H9 (cell line): ENCODE results near the gene NCKAP5. TPM values are rescaled to one million over a fixed set of nuclear protein-coding genes. Genes with fewer than 3 reads are reported as not detected.

ENCODE experiments used
- DNase-seq: peaks from one replicate; pipeline ENCODE4 v3.0.0-alpha.2; 2017
- H2AFZ ChIP-seq: one replicate; pipeline ENCODE4 v1.6.1; 2013; ENCODE audit warnings: mild to moderate bottlenecking, low read length, control low read depth, moderate library complexity
- H2AK5ac ChIP-seq: 2 replicates; pipeline ENCODE4 v1.6.1; 2013; ENCODE audit warnings: low read length, control low read depth, mixed read lengths; ENCODE audit not compliant: insufficient read length
- H2BK120ac ChIP-seq: one replicate; pipeline ENCODE4 v1.6.1; 2013; ENCODE audit warnings: low read depth, mild to moderate bottlenecking, low read length, control low read depth, inconsistent platforms; ENCODE audit not compliant: poor library complexity, severe bottlenecking
- H2BK12ac ChIP-seq: 2 replicates; pipeline ENCODE4 v1.6.1; 2013; ENCODE audit warnings: low read length, control low read depth, mixed read lengths, low read depth; ENCODE audit not compliant: insufficient read length
- H2BK15ac ChIP-seq: 2 replicates; pipeline ENCODE4 v1.6.1; 2013; ENCODE audit warnings: low read depth, low read length, control low read depth
- H2BK20ac ChIP-seq: one replicate; pipeline ENCODE4 v1.6.1; 2013; ENCODE audit warnings: low read depth, mild to moderate bottlenecking, low read length, control low read depth, inconsistent platforms; ENCODE audit not compliant: poor library complexity, severe bottlenecking
- H2BK5ac ChIP-seq: 2 replicates; pipeline ENCODE4 v1.6.1; 2013; ENCODE audit warnings: low read length, control low read depth, mixed read lengths; ENCODE audit not compliant: insufficient read length
- H3K14ac ChIP-seq: 2 replicates; pipeline ENCODE4 v1.6.1; 2013; ENCODE audit warnings: low read length, control low read depth; ENCODE audit not compliant: insufficient read depth
- H3K18ac ChIP-seq: 2 replicates; pipeline ENCODE4 v1.6.1; 2013; ENCODE audit warnings: low read depth, mild to moderate bottlenecking, mixed read lengths, low read length, control low read depth; ENCODE audit not compliant: insufficient read length
- H3K23ac ChIP-seq: 2 replicates; pipeline ENCODE4 v1.6.1; 2013; ENCODE audit warnings: low read length, control low read depth, mixed read lengths, low read depth; ENCODE audit not compliant: insufficient read length
- H3K23me2 ChIP-seq: 2 replicates; pipeline ENCODE4 v1.6.1; 2013; ENCODE audit warnings: low read depth, mild to moderate bottlenecking, mixed read lengths, low read length, control low read depth; ENCODE audit not compliant: insufficient read length, poor library complexity, severe bottlenecking
- H3K27ac ChIP-seq: 2 replicates; pipeline ENCODE4 v1.5.1; 2013; ENCODE audit warnings: low read length, control low read depth, mixed read lengths, low read depth; ENCODE audit not compliant: insufficient read length
- H3K27me3 ChIP-seq: 2 replicates; pipeline ENCODE4 v1.6.1; 2013; ENCODE audit warnings: low read length, control low read depth, inconsistent platforms; ENCODE audit not compliant: insufficient read depth
- H3K4ac ChIP-seq: 2 replicates; pipeline ENCODE4 v1.6.1; 2013; ENCODE audit warnings: low read depth, mild to moderate bottlenecking, control low read depth, inconsistent platforms, low read length, moderate library complexity
- H3K4me1 ChIP-seq: 2 replicates; pipeline ENCODE4 v1.6.1; 2013; ENCODE audit warnings: low read length, control low read depth, inconsistent platforms; ENCODE audit not compliant: insufficient read depth
- H3K4me2 ChIP-seq: 2 replicates; pipeline ENCODE4 v1.6.1; 2013; ENCODE audit warnings: low read length, control low read depth, mixed read lengths; ENCODE audit not compliant: insufficient read length, insufficient read depth
- H3K56ac ChIP-seq: 2 replicates; pipeline ENCODE4 v1.6.1; 2013; ENCODE audit warnings: low read depth, mild to moderate bottlenecking, mixed read lengths, low read length, control low read depth; ENCODE audit not compliant: insufficient read length
- H3K79me1 ChIP-seq: 2 replicates; pipeline ENCODE4 v1.6.1; 2013; ENCODE audit warnings: low read depth, mild to moderate bottlenecking, moderate library complexity, low read length, control low read depth, inconsistent platforms; ENCODE audit not compliant: insufficient read depth, poor library complexity, severe bottlenecking
- H3K79me2 ChIP-seq: 2 replicates; pipeline ENCODE4 v1.6.1; 2013; ENCODE audit warnings: low read length, control low read depth, inconsistent platforms; ENCODE audit not compliant: insufficient read depth
- H3K9ac ChIP-seq: 2 replicates; pipeline ENCODE4 v1.6.1; 2013; ENCODE audit warnings: low read length, control low read depth, mixed read lengths; ENCODE audit not compliant: insufficient read length; ENCODE audit errors: extremely low read depth
- H3K9me3 ChIP-seq: one replicate; pipeline ENCODE4 v1.6.1; 2013; ENCODE audit warnings: low read depth, low read length, inconsistent platforms; ENCODE audit not compliant: control insufficient read depth
- H3T11ph ChIP-seq: one replicate; pipeline ENCODE4 v1.6.1; 2013; ENCODE audit warnings: mild to moderate bottlenecking, low read length, control low read depth, inconsistent platforms
- H4K20me1 ChIP-seq: one replicate; pipeline ENCODE4 v1.6.1; 2013; ENCODE audit not compliant: control insufficient read depth, insufficient read length, insufficient read depth
- H4K5ac ChIP-seq: 2 replicates; pipeline ENCODE4 v1.6.1; 2013; ENCODE audit warnings: low read depth, mild to moderate bottlenecking, mixed read lengths, low read length, control low read depth; ENCODE audit not compliant: insufficient read length
- H4K8ac ChIP-seq: replicated peaks from 2 replicates; pipeline ENCODE4 v1.6.1; 2013; ENCODE audit warnings: low read length, control low read depth, mixed read lengths, low read depth; ENCODE audit not compliant: insufficient read length
- H4K91ac ChIP-seq: 2 replicates; pipeline ENCODE4 v1.6.1; 2013; ENCODE audit warnings: low read depth, mild to moderate bottlenecking, moderate library complexity, mixed read lengths, low read length, control low read depth; ENCODE audit not compliant: insufficient read length
- H3K27ac Mint-ChIP-seq, 3 experiments: 2 replicates in 2 of 3; 3 replicates in 1 of 3; pipeline ENCODE4 v1.8.0; 2020 to 2021; ENCODE audit warnings: mixed read lengths in 3 of 3, mild to moderate bottlenecking in 1 of 3, moderate library complexity in 1 of 3
- H3K27me3 Mint-ChIP-seq: 2 replicates; pipeline ENCODE4 v1.8.0; 2021; ENCODE audit warnings: low read depth, mild to moderate bottlenecking, moderate library complexity, mixed read lengths
- H3K36me3 Mint-ChIP-seq, 3 experiments: 2 replicates in 2 of 3; 3 replicates in 1 of 3; pipeline ENCODE4 v1.8.0; 2020 to 2021; ENCODE audit warnings: low read depth in 3 of 3, mixed read lengths in 3 of 3; ENCODE audit not compliant: insufficient read depth in 1 of 3
- H3K4me1 Mint-ChIP-seq, 2 experiments: 2 replicates each; pipeline ENCODE4 v1.8.0; 2020; ENCODE audit warnings: mixed read lengths in 2 of 2
- H3K4me3 Mint-ChIP-seq, 2 experiments: 2 replicates in 1 of 2; 3 replicates in 1 of 2; pipeline ENCODE4 v1.8.0; 2020 to 2021; ENCODE audit warnings: mild to moderate bottlenecking in 2 of 2, mixed read lengths in 2 of 2, moderate library complexity in 1 of 2
- H3K9me3 Mint-ChIP-seq, 2 experiments: 2 replicates in 1 of 2; 3 replicates in 1 of 2; pipeline ENCODE4 v1.8.0; 2020; ENCODE audit warnings: mild to moderate bottlenecking in 2 of 2, mixed read lengths in 2 of 2, moderate library complexity in 1 of 2
- WGBS: extraction: QIAGEN DNeasy Blood & Tissue Kit; methylation state at CpG from one replicate; pipeline ENCODE4 v1.1.7; 2013; ENCODE audit warnings: missing lambda C conversion rate, low lambda C conversion rate, mixed read lengths; ENCODE audit not compliant: insufficient read length; ENCODE audit errors: extremely low coverage; 5-methylcytosine and 5-hydroxymethylcytosine counted together
- total RNA-seq: library from RNA; stranded (reverse); gene quantifications from 2 replicates; pipeline ENCODE4 v1.2.1, GENCODE V29; 2021
- TF ChIP-seq, protein P1 (sequence below): fragments of 200-600 bp; sonication (generic); conservative IDR thresholded peaks from 3 replicates; pipeline ENCODE4 v1.8.0; 2021; ENCODE audit warnings: antibody characterized with exemption, mild to moderate bottlenecking

The NCKAP5 gene
- total RNA-seq, 1 experiment from 2014 or later, result 0.26 TPM

DNA sequence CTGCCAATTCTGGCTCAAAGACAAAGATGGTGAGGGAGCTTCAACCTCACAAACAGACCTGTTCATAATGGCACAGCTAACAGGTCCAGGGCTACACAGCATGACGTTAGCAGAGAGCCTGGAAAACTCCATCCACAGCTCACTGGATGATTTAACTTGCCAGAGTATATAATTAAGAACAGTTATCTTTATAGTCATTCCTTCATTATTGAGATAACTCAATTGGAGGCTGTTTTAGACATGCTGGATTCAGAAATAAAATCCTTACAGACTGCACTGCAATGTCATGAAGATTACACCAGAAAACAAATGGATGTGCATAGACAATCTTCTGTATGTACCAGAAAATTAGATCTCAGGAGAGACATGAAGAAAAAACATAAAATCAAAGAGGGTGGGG lies 843.1 kb downstream of the NCKAP5 start:
- Histone ChIP-seq H2AK5ac (no peak overlapping the region), H3K79me2 (no peaks in the 10 kb centered on the region), H3K56ac (no peak overlapping the region), H3K27me3 (no peaks in the 10 kb centered on the region), H4K8ac (no peak overlapping the region), H3K9me3 (no peaks in the 10 kb centered on the region), H3K27ac (no peak overlapping the region), H3K4ac (no peak overlapping the region), H3K14ac (no peak overlapping the region), H3K79me1 (no peaks in the 10 kb centered on the region), H2BK20ac (no peak overlapping the region), H4K91ac (no peak overlapping the region), H3K18ac (no peak overlapping the region), H3K4me1 (no peaks in the 10 kb centered on the region; the same call in 1 of the 2 replicates), H3K23me2 (no peaks in the 10 kb centered on the region), H2BK120ac (no peak overlapping the region), H4K5ac (no peak overlapping the region), H2BK12ac (no peak overlapping the region), H2AFZ (no peak overlapping the region), H3K9ac (no peak overlapping the region), H3K23ac (no peak overlapping the region), H2BK5ac (no peak overlapping the region), H4K20me1 (no peaks in the 10 kb centered on the region), H3T11ph (no peak overlapping the region), H2BK15ac (no peak overlapping the region), H3K4me2 (no peak overlapping the region)
- Mint-ChIP-seq H3K27ac (no peak overlapping the region), H3K4me3 (no peak overlapping the region), H3K9me3 (peaks cover 0 to 2% of the 10 kb centered on the region in 2 experiments; a peak in 1 of 5 replicates), H3K36me3 (no peaks in the 10 kb centered on the region; a peak in 1 of 7 replicates), H3K27me3 (no peaks in the 10 kb centered on the region; the same call in 1 of the 2 replicates), H3K4me1 (peaks cover 0 to 4% of the 10 kb centered on the region in 2 experiments; a peak in 1 of 4 replicates)
- WGBS, result no CpG with 5 or more reads among the region's 1 CpG
- DNase-seq, result no peak
- TF ChIP-seq, protein P1, sequence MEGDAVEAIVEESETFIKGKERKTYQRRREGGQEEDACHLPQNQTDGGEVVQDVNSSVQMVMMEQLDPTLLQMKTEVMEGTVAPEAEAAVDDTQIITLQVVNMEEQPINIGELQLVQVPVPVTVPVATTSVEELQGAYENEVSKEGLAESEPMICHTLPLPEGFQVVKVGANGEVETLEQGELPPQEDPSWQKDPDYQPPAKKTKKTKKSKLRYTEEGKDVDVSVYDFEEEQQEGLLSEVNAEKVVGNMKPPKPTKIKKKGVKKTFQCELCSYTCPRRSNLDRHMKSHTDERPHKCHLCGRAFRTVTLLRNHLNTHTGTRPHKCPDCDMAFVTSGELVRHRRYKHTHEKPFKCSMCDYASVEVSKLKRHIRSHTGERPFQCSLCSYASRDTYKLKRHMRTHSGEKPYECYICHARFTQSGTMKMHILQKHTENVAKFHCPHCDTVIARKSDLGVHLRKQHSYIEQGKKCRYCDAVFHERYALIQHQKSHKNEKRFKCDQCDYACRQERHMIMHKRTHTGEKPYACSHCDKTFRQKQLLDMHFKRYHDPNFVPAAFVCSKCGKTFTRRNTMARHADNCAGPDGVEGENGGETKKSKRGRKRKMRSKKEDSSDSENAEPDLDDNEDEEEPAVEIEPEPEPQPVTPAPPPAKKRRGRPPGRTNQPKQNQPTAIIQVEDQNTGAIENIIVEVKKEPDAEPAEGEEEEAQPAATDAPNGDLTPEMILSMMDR, result no peak
